Prostate gland (tissue), 2 donors: ENCODE data around the gene REXO4. TPM values are rescaled to one million over a fixed set of nuclear protein-coding genes. Genes with fewer than 3 reads are reported as not detected.

ENCODE experiments used
- DNase-seq: peaks from one replicate; pipeline ENCODE4 v3.0.0-alpha.2; 2019; ENCODE audit warnings: low spot score
- H3K27ac ChIP-seq, 2 donors: fragments of 200-600 bp; sonication (generic); 2 replicates each; pipeline ENCODE4 v1.5.1; 2017 to 2019
- H3K27me3 ChIP-seq: fragments of 200-600 bp; sonication (generic); replicated peaks from 2 replicates; pipeline ENCODE4 v1.5.1; 2019; ENCODE audit not compliant: insufficient read depth
- H3K36me3 ChIP-seq, 2 donors: fragments of 200-600 bp; sonication (generic); 1 replicate in 1 of 2; 2 replicates in 1 of 2; pipeline versions ENCODE4 v1.5.1 to v1.8.1; 2017 to 2019
- H3K4me1 ChIP-seq: fragments of 200-600 bp; sonication (generic); replicated peaks from 2 replicates; pipeline ENCODE4 v1.5.1; 2019
- H3K4me3 ChIP-seq, 2 donors: fragments of 200-600 bp; sonication (generic); 2 replicates each; pipeline ENCODE4 v1.5.1; 2017 to 2019
- H3K9me3 ChIP-seq: fragments of 200-600 bp; sonication (generic); 2 replicates; pipeline ENCODE4 v1.5.1; 2017
- CTCF ChIP-seq, 4 experiments: fragments of 200-600 bp in 2 of 4; fragments of 450-650 bp in 2 of 4; sonication (generic) in 2 of 4; IDR thresholded peaks; 1 replicate in 3 of 4; 2 replicates in 1 of 4; pipeline ENCODE4 v1.5.1; 2016 to 2019; ENCODE audit warnings: antibody characterized with exemption in 4 of 4, mild to moderate bottlenecking in 2 of 4, moderate library complexity in 2 of 4
- POLR2A ChIP-seq: fragments of 450-650 bp; IDR thresholded peaks from one replicate; pipeline ENCODE4 v1.6.1; 2016; ENCODE audit warnings: antibody characterized with exemption, mild to moderate bottlenecking
- POLR2AphosphoS5 ChIP-seq: sonication (generic); formaldehyde crosslinking; IDR thresholded peaks from one replicate; pipeline ENCODE4 v1.6.1; 2017; ENCODE audit warnings: antibody characterized with exemption
- WGBS: methylation state at CpG from one replicate; pipeline ENCODE4 v1.1.5; 2018; 5-methylcytosine and 5-hydroxymethylcytosine counted together
- intact Hi-C: fragments of 100-400 bp; cut with DNase I; formaldehyde crosslinking; loops from one replicate; pipeline ENCODE4 v1.14.2; 2022
- total RNA-seq, 2 donors: library from RNA; depleted of rRNA; stranded (reverse); fragments of >200 nt; gene quantifications; one replicate each; pipeline ENCODE4 v1.1.0, GENCODE V29; 2016

The REXO4 gene
- total RNA-seq, 2 donors from 2014 or later: 20.8 to 34.5 TPM

- intact Hi-C loops: loop anchor here (10.0 kb wide), 1 partner anchor 426 kb away; the partner anchor contains the start of gene TSC1
- no peak overlapping the region for H3K27ac ChIP-seq
- 58% methylated on average over 8 of the region's 9 CpGs for WGBS
- no peaks in the 10 kb centered on the region for H3K27me3 ChIP-seq
- H3K9me3 ChIP-seq: no peaks in the 10 kb centered on the region
- no peaks in the 10 kb centered on the region for H3K36me3 ChIP-seq
- peaks cover 24% of the 10 kb centered on the region for H3K4me1 ChIP-seq
- TF ChIP-seq POLR2AphosphoS5: no peak
- no peak for TF ChIP-seq POLR2A
- no peak for TF ChIP-seq CTCF (IDR thresholded peaks at IDR 0.05)
- no peak for DNase-seq
- no peak overlapping the region for H3K4me3 ChIP-seq
Measured at GRCh38 chr9:133370685-133371084, 47.1 kb downstream of the REXO4 start.

- H3K4me1 ChIP-seq: peaks cover 31% of the 10 kb centered on the region
- TF ChIP-seq CTCF (IDR thresholded peaks at IDR 0.05) (no peak), POLR2A (no peak), POLR2AphosphoS5 (no peak)
- H3K27me3 ChIP-seq: no peaks in the 10 kb centered on the region
- H3K36me3 ChIP-seq: no peaks in the 10 kb centered on the region
- intact Hi-C loops: loop anchor here (10.0 kb wide), 1 partner anchor 425 kb away; the partner anchor contains the start of gene TSC1
- no peak for DNase-seq
- H3K9me3 ChIP-seq: no peaks in the 10 kb centered on the region
- no peak overlapping the region for H3K27ac ChIP-seq
- WGBS: 80% methylated on average over 7 of the region's 7 CpGs
- no peak overlapping the region for H3K4me3 ChIP-seq
Measured at GRCh38 chr9:133369933-133370332, 47.9 kb downstream of the REXO4 start.

GRCh38 chr9:133369422-133369821 is 48.4 kb downstream of the REXO4 start:
- Histone ChIP-seq H3K36me3 (no peaks in the 10 kb centered on the region), H3K27ac (no peak overlapping the region), H3K27me3 (no peaks in the 10 kb centered on the region), H3K4me1 (peaks cover 33% of the 10 kb centered on the region), H3K4me3 (no peak overlapping the region), H3K9me3 (no peaks in the 10 kb centered on the region)
- DNase-seq: no peak
- intact Hi-C loops: no loop called here
- no peak for TF ChIP-seq POLR2A
- no peak for TF ChIP-seq POLR2AphosphoS5
- no peak for TF ChIP-seq CTCF (IDR thresholded peaks at IDR 0.05)
- 78% methylated on average over 6 of the region's 6 CpGs for WGBS

- Histone ChIP-seq H3K27me3 (no peaks in the 10 kb centered on the region), H3K4me3 (no peak overlapping the region), H3K9me3 (no peaks in the 10 kb centered on the region), H3K36me3 (no peaks in the 10 kb centered on the region), H3K27ac (no peak overlapping the region), H3K4me1 (peaks cover 33% of the 10 kb centered on the region)
- no peak for DNase-seq
- WGBS: 36% methylated on average over 18 of the region's 18 CpGs
- TF ChIP-seq POLR2AphosphoS5: peak; percentile 18
- TF ChIP-seq POLR2A: no peak
- intact Hi-C loops: no loop called here
Measured at GRCh38 chr9:133368249-133368881, 49.4 kb downstream of the REXO4 start.

- 85% methylated on average over 10 of the region's 10 CpGs for WGBS
- Histone ChIP-seq H3K27ac (no peak overlapping the region), H3K4me1 (peaks cover 33% of the 10 kb centered on the region), H3K9me3 (no peaks in the 10 kb centered on the region), H3K36me3 (no peaks in the 10 kb centered on the region), H3K27me3 (no peaks in the 10 kb centered on the region), H3K4me3 (no peak overlapping the region)
- no peak for DNase-seq
- intact Hi-C loops: no loop called here
- TF ChIP-seq CTCF (IDR thresholded peaks at IDR 0.05) (no peak), POLR2A (no peak), POLR2AphosphoS5 (no peak)
Measured at GRCh38 chr9:133367778-133368177, 50.0 kb downstream of the REXO4 start.
